ENCODE data around the gene SSNA1. TPM values are rescaled to one million over a fixed set of nuclear protein-coding genes. Genes with fewer than 3 reads are reported as not detected.
"Not testable (repeated sequence)": the region's sequence is repeated elsewhere in the genome, so short reads cannot be mapped to it uniquely, and the experiment has no call there.

SSNA1 gene
- total and polyA plus RNA-seq, 2 donors (not counting 1 experiment from before 2014, with no cell fraction given), result 37.7 to 56.3 TPM

- no peak overlapping the region for H3K9ac ChIP-seq (ENCODE audit: insufficient read depth, low read length)
- H3K4me3 ChIP-seq (replicated peaks in 1 of 4; ENCODE audit: control extremely low read depth in 1 of 4, insufficient read depth in 1 of 4, low read depth in 3 of 4, low read length in 4 of 4), result no peak overlapping the region
- H3K36me3 ChIP-seq (ENCODE audit: control insufficient read depth, insufficient read depth, low read length), result peaks cover 13% of the 10 kb centered on the region
- H2AFZ ChIP-seq (ENCODE audit: low read length), result no peak overlapping the region
- peaks cover 29% of the 10 kb centered on the region for H3K79me2 ChIP-seq (ENCODE audit: control insufficient read depth, insufficient read depth, low read length)
- H3K27me3 ChIP-seq (ENCODE audit: control insufficient read depth, insufficient read depth, low read length), result no peaks in the 10 kb centered on the region
- H3K4me1 ChIP-seq (ENCODE audit: control insufficient read depth, extremely low read depth, insufficient read depth, low read length), result peaks cover 6% of the 10 kb centered on the region
- H3K9me3 ChIP-seq (ENCODE audit: control insufficient read depth, insufficient read depth, low read depth, low read length), result no peaks in the 10 kb centered on the region
- no peak for DNase-seq (ENCODE audit: low read depth in 2 of 2)
- H4K20me1 ChIP-seq (ENCODE audit: control insufficient read depth, extremely low read depth, insufficient read depth, low read length), result no peaks in the 10 kb centered on the region
- TF ChIP-seq CTCF (conservative IDR thresholded peaks at IDR 0.05 in 1 of 2, IDR thresholded peaks at IDR 0.05 in 1 of 2; ENCODE audit: low read depth in 1 of 2, low read length in 2 of 2) (no peak), EZH2 (IDR thresholded peaks at IDR 0.05; ENCODE audit: low read length, missing control alignments) (no peak)
- no peak overlapping the region for H3K4me2 ChIP-seq (ENCODE audit: extremely low read depth, insufficient read depth, low read length)
- no peak overlapping the region for H3K27ac ChIP-seq (ENCODE audit: insufficient read depth, low read length)
Observed at GRCh38 chr9:137237759-137238726, 49.6 kb downstream of the SSNA1 start.

GRCh38 chr9:137239541-137240200 is 51.2 kb downstream of the SSNA1 start:
- not testable (repeated sequence) for DNase-seq (ENCODE audit: low read depth in 2 of 2); H3K4me1 ChIP-seq (ENCODE audit: control insufficient read depth, extremely low read depth, insufficient read depth, low read length)
- peaks cover 38% of the 10 kb centered on the region for H3K79me2 ChIP-seq (ENCODE audit: control insufficient read depth, insufficient read depth, low read length)

More at GRCh38 chr9:137239541-137240200, 51.2 kb downstream of the SSNA1 start:
- not testable (repeated sequence) for H4K20me1 ChIP-seq (ENCODE audit: control insufficient read depth, extremely low read depth, insufficient read depth, low read length); H3K27me3 ChIP-seq (ENCODE audit: control insufficient read depth, insufficient read depth, low read length); H3K9me3 ChIP-seq (ENCODE audit: control insufficient read depth, insufficient read depth, low read depth, low read length); H2AFZ ChIP-seq (ENCODE audit: low read length)
- Histone ChIP-seq H3K9ac (ENCODE audit: insufficient read depth, low read length) (peak overlapping the region; percentile 89), H3K4me2 (ENCODE audit: extremely low read depth, insufficient read depth, low read length) (peak overlapping the region; percentile 96), H3K4me3 (replicated peaks in 1 of 4; ENCODE audit: control extremely low read depth in 1 of 4, insufficient read depth in 1 of 4, low read depth in 3 of 4, low read length in 4 of 4) (peak overlapping the region; percentile 61 to 76 (median 72)), H3K36me3 (ENCODE audit: control insufficient read depth, insufficient read depth, low read length) (peaks cover 18% of the 10 kb centered on the region), H3K27ac (ENCODE audit: insufficient read depth, low read length) (peak overlapping the region; percentile 95)

Other genes with a start within 250 kb of the SSNA1 start
Only the 30 nearest of the 33 such genes appear.
- 89.9 and 90.3 TPM in 2 replicates for gene PTGDS, start 211.2 kb upstream of the SSNA1 start, total RNA-seq
- gene PTGDS, start 211.2 kb upstream of the SSNA1 start, polyA plus RNA-seq, result 2.0 and 4.9 TPM in 2 replicates
- gene LCNL1, start 205.7 kb upstream of the SSNA1 start, total RNA-seq, result 3.3 and 6.3 TPM in 2 replicates
- 0.75 and 1.4 TPM in 2 replicates for gene LCNL1, start 205.7 kb upstream of the SSNA1 start, polyA plus RNA-seq
- 13.7 and 14.9 TPM in 2 replicates for gene PAXX, start 196.3 kb upstream of the SSNA1 start, total RNA-seq
- gene PAXX, start 196.3 kb upstream of the SSNA1 start, polyA plus RNA-seq, result 6.1 and 9.9 TPM in 2 replicates
- gene CLIC3, start 192.1 kb upstream of the SSNA1 start, total RNA-seq, result 1.3 and 3.5 TPM in 2 replicates
- 0.98 and 1.5 TPM in 2 replicates for gene CLIC3, start 192.1 kb upstream of the SSNA1 start, polyA plus RNA-seq
- 13.9 and 21.8 TPM in 2 replicates for gene ABCA2, start 160.4 kb upstream of the SSNA1 start, total RNA-seq
- gene ABCA2, start 160.4 kb upstream of the SSNA1 start, polyA plus RNA-seq, result 8.5 and 13.4 TPM in 2 replicates
- not detected in 2 replicates for gene FUT7, start 156.6 kb upstream of the SSNA1 start, total RNA-seq
- not detected in 2 replicates for gene FUT7, start 156.6 kb upstream of the SSNA1 start, polyA plus RNA-seq
- 10.5 and 15.7 TPM in 2 replicates for gene NPDC1, start 142.5 kb upstream of the SSNA1 start, total RNA-seq
- 9.0 and 12.1 TPM in 2 replicates for gene NPDC1, start 142.5 kb upstream of the SSNA1 start, polyA plus RNA-seq
- under 0.01 TPM in 2 replicates for gene ENTPD2, start 134.6 kb upstream of the SSNA1 start, total RNA-seq
- gene ENTPD2, start 134.6 kb upstream of the SSNA1 start, polyA plus RNA-seq, result not detected in 2 replicates
- 0.26 and 2.8 TPM in 2 replicates for gene SAPCD2, start 118.1 kb upstream of the SSNA1 start, total RNA-seq
- gene SAPCD2, start 118.1 kb upstream of the SSNA1 start, polyA plus RNA-seq, result 0.85 and 2.7 TPM in 2 replicates
- 15.7 and 21.1 TPM in 2 replicates for gene UAP1L1, start 111.2 kb upstream of the SSNA1 start, total RNA-seq
- gene UAP1L1, start 111.2 kb upstream of the SSNA1 start, polyA plus RNA-seq, result 16.4 and 17.9 TPM in 2 replicates
- 63.2 and 96.6 TPM in 2 replicates for gene MAN1B1, start 101.7 kb upstream of the SSNA1 start, total RNA-seq
- 43.0 and 45.5 TPM in 2 replicates for gene MAN1B1, start 101.7 kb upstream of the SSNA1 start, polyA plus RNA-seq
- 93.0 and 126 TPM in 2 replicates for gene DPP7, start 73.9 kb upstream of the SSNA1 start, total RNA-seq
- gene DPP7, start 73.9 kb upstream of the SSNA1 start, polyA plus RNA-seq, result 28.6 and 44.3 TPM in 2 replicates
- under 0.01 TPM in 1 of 2 replicates, not detected in the other for gene GRIN1, start 49.5 kb upstream of the SSNA1 start, total RNA-seq
- gene GRIN1, start 49.5 kb upstream of the SSNA1 start, polyA plus RNA-seq, result 0.06 and 0.08 TPM in 2 replicates
- gene LRRC26, start 18.6 kb upstream of the SSNA1 start, total RNA-seq, result not detected in 2 replicates
- gene LRRC26, start 18.6 kb upstream of the SSNA1 start, polyA plus RNA-seq, result not detected in 2 replicates
- not detected in 2 replicates for gene TMEM210, start 16.6 kb upstream of the SSNA1 start, total RNA-seq
- gene TMEM210, start 16.6 kb upstream of the SSNA1 start, polyA plus RNA-seq, result not detected in 2 replicates
- gene ANAPC2, start 116 bp upstream of the SSNA1 start, total RNA-seq, result 15.9 and 18.0 TPM in 2 replicates
- gene ANAPC2, start 116 bp upstream of the SSNA1 start, polyA plus RNA-seq, result 9.1 and 12.3 TPM in 2 replicates
- 5.1 and 5.8 TPM in 2 replicates for gene TPRN, start 12.1 kb downstream of the SSNA1 start, total RNA-seq
- 1.6 and 2.3 TPM in 2 replicates for gene TPRN, start 12.1 kb downstream of the SSNA1 start, polyA plus RNA-seq
- 36.2 and 36.3 TPM in 2 replicates for gene TMEM203, start 17.0 kb downstream of the SSNA1 start, total RNA-seq
- gene TMEM203, start 17.0 kb downstream of the SSNA1 start, polyA plus RNA-seq, result 38.6 and 44.9 TPM in 2 replicates
- 2.6 and 3.1 TPM in 2 replicates for gene NDOR1, start 17.0 kb downstream of the SSNA1 start, total RNA-seq
- 2.4 and 5.6 TPM in 2 replicates for gene NDOR1, start 17.0 kb downstream of the SSNA1 start, polyA plus RNA-seq
- gene RNF208, start 33.6 kb downstream of the SSNA1 start, total RNA-seq, result 0.26 and 0.33 TPM in 2 replicates
- gene RNF208, start 33.6 kb downstream of the SSNA1 start, polyA plus RNA-seq, result 0.14 and 0.34 TPM in 2 replicates
- 0.51 and 0.66 TPM in 2 replicates for gene CYSRT1, start 36.5 kb downstream of the SSNA1 start, total RNA-seq
- gene CYSRT1, start 36.5 kb downstream of the SSNA1 start, polyA plus RNA-seq, result 0.19 and 0.25 TPM in 2 replicates
- gene RNF224, start 38.8 kb downstream of the SSNA1 start, total RNA-seq, result under 0.01 TPM in 1 of 2 replicates, not detected in the other
- gene RNF224, start 38.8 kb downstream of the SSNA1 start, polyA plus RNA-seq, result not detected in 2 replicates
- gene SLC34A3, start 42.2 kb downstream of the SSNA1 start, total RNA-seq, result not detected in 2 replicates
- not detected in 2 replicates for gene SLC34A3, start 42.2 kb downstream of the SSNA1 start, polyA plus RNA-seq
- gene TUBB4B, start 52.6 kb downstream of the SSNA1 start, total RNA-seq, result 106 and 111 TPM in 2 replicates
- gene TUBB4B, start 52.6 kb downstream of the SSNA1 start, polyA plus RNA-seq, result 332 and 663 TPM in 2 replicates
- gene STPG3, start 62.6 kb downstream of the SSNA1 start, total RNA-seq, result not detected in 2 replicates
- not detected in 2 replicates for gene STPG3, start 62.6 kb downstream of the SSNA1 start, polyA plus RNA-seq
- gene NELFB, start 66.7 kb downstream of the SSNA1 start, total RNA-seq, result 40.6 and 50.0 TPM in 2 replicates
- 23.5 and 32.7 TPM in 2 replicates for gene NELFB, start 66.7 kb downstream of the SSNA1 start, polyA plus RNA-seq
- 12.6 and 22.1 TPM in 2 replicates for gene TOR4A, start 89.0 kb downstream of the SSNA1 start, total RNA-seq
- gene TOR4A, start 89.0 kb downstream of the SSNA1 start, polyA plus RNA-seq, result 3.3 and 11.3 TPM in 2 replicates
- gene NRARP, start 113.6 kb downstream of the SSNA1 start, total RNA-seq, result under 0.01 TPM in 1 of 2 replicates, not detected in the other
- gene NRARP, start 113.6 kb downstream of the SSNA1 start, polyA plus RNA-seq, result 0.07 TPM in 2 replicates
- 7.4 and 13.0 TPM in 2 replicates for gene EXD3, start 234.5 kb downstream of the SSNA1 start, total RNA-seq
- 1.7 and 2.6 TPM in 2 replicates for gene EXD3, start 234.5 kb downstream of the SSNA1 start, polyA plus RNA-seq
- gene NOXA1, start 234.7 kb downstream of the SSNA1 start, total RNA-seq, result 0.66 and 0.77 TPM in 2 replicates
- gene NOXA1, start 234.7 kb downstream of the SSNA1 start, polyA plus RNA-seq, result 0.08 TPM in 1 of 2 replicates, not detected in the other

All from fibroblast of lung (primary cell).